ENCODE measurements around the gene SCAPER.

DNA sequence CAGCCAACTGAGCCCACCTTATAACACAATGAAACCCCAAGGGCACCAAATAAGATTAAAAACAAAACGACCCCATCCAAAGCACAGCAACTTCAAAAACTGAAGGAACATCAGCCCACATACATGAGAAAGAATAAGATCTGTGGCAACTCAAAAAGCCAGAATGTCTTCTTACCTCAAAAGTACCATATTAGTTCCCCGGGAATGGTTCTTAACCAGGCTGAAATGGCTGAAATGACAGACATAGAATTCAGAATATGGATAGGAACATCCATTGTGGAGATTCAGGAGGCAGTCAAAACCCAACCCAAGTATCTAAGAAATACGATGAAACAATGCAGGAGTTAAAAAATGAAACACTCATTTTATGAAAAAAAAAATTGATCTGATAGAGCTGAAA is 222.3 kb downstream of the SCAPER start:
- TF ChIP-seq, protein P1, sequence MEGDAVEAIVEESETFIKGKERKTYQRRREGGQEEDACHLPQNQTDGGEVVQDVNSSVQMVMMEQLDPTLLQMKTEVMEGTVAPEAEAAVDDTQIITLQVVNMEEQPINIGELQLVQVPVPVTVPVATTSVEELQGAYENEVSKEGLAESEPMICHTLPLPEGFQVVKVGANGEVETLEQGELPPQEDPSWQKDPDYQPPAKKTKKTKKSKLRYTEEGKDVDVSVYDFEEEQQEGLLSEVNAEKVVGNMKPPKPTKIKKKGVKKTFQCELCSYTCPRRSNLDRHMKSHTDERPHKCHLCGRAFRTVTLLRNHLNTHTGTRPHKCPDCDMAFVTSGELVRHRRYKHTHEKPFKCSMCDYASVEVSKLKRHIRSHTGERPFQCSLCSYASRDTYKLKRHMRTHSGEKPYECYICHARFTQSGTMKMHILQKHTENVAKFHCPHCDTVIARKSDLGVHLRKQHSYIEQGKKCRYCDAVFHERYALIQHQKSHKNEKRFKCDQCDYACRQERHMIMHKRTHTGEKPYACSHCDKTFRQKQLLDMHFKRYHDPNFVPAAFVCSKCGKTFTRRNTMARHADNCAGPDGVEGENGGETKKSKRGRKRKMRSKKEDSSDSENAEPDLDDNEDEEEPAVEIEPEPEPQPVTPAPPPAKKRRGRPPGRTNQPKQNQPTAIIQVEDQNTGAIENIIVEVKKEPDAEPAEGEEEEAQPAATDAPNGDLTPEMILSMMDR (IDR thresholded peaks at IDR 0.05 in 4 of 5, conservative IDR thresholded peaks at IDR 0.05 in 1 of 5): no peak
- TF ChIP-seq POLR2A (IDR thresholded peaks at IDR 0.05): no peak
